Renal pelvis (tissue), 4 donors: ENCODE data around the gene SETBP1. TPM values are rescaled to one million over a fixed set of nuclear protein-coding genes. Genes with fewer than 3 reads are reported as not detected.
"Not testable (repeated sequence)": the region's sequence is repeated elsewhere in the genome, so short reads cannot be mapped to it uniquely, and the experiment has no call there.

Source experiments
- DNase-seq: peaks from one replicate; pipeline ENCODE4 v3.0.0-alpha.2; 2013
- polyA plus RNA-seq, 3 donors: library from polyadenylated mRNA; unstranded; fragments of 120-200 nt; gene quantifications; one replicate each; pipeline ENCODE4 v1.2.1, GENCODE V29; 2013; ENCODE audit not compliant: insufficient read length in 3 of 3

SETBP1 gene
- polyA plus RNA-seq, 3 donors: 27.8 to 35.1 (median 31.0) TPM

- no peak for DNase-seq
Measured at GRCh38 chr18:44790860-44791259, 110.2 kb downstream of the SETBP1 start.

- no peak for DNase-seq
Measured at GRCh38 chr18:44791520-44791919, 110.8 kb downstream of the SETBP1 start.

GRCh38 chr18:44792456-44793061 is 111.9 kb downstream of the SETBP1 start:
- no peak for DNase-seq

- DNase-seq: no peak
Measured at GRCh38 chr18:44793194-44793593, 112.5 kb downstream of the SETBP1 start.

GRCh38 chr18:44793685-44794084 is 113.0 kb downstream of the SETBP1 start:
- DNase-seq: no peak

- DNase-seq: no peak
Measured at GRCh38 chr18:44795241-44795640, 114.6 kb downstream of the SETBP1 start.

- DNase-seq: no peak
Measured at GRCh38 chr18:44796429-44797428, 116.0 kb downstream of the SETBP1 start.

GRCh38 chr18:44798433-44799048 is 117.9 kb downstream of the SETBP1 start:
- DNase-seq: no peak

- no peak for DNase-seq
Measured at GRCh38 chr18:44799382-44799906, 118.8 kb downstream of the SETBP1 start.

GRCh38 chr18:44799907-44800421 is 119.3 kb downstream of the SETBP1 start:
- DNase-seq: no peak

- DNase-seq: not testable (repeated sequence)
Measured at GRCh38 chr18:44800766-44801165, 120.1 kb downstream of the SETBP1 start.

GRCh38 chr18:44801781-44802180 is 121.1 kb downstream of the SETBP1 start:
- DNase-seq: no peak

GRCh38 chr18:44802508-44802907 is 121.8 kb downstream of the SETBP1 start:
- DNase-seq: no peak

- no peak for DNase-seq
Measured at GRCh38 chr18:44803019-44803650, 122.4 kb downstream of the SETBP1 start.

GRCh38 chr18:44804033-44804432 is 123.3 kb downstream of the SETBP1 start:
- no peak for DNase-seq

- no peak for DNase-seq
Measured at GRCh38 chr18:44805176-44805575, 124.5 kb downstream of the SETBP1 start.

GRCh38 chr18:44805643-44806042 is 125.0 kb downstream of the SETBP1 start:
- DNase-seq: no peak

- no peak for DNase-seq
Measured at GRCh38 chr18:44807766-44808165, 127.1 kb downstream of the SETBP1 start.

- no peak for DNase-seq
Measured at GRCh38 chr18:44811572-44812125, 131.0 kb downstream of the SETBP1 start.

GRCh38 chr18:44812426-44812825 is 131.7 kb downstream of the SETBP1 start:
- DNase-seq: no peak

- no peak for DNase-seq
Measured at GRCh38 chr18:44813586-44813985, 132.9 kb downstream of the SETBP1 start.
